GM12865 (cell line): ENCODE data around the gene RCAN2.
A peak's percentile ranks its signal among the peaks of the same experiment; 100 is the strongest.

ENCODE experiments used
- DNase-seq: peaks from one replicate; pipeline ENCODE4 v3.0.0; 2010; ENCODE audit warnings: low read depth
- H3K4me3 ChIP-seq: 2 replicates; pipeline ENCODE4 v1.5.1; 2011; ENCODE audit warnings: mild to moderate bottlenecking, low read depth, low read length, control low read depth
- CTCF ChIP-seq: IDR thresholded peaks from 2 replicates; pipeline ENCODE4 v1.5.1; 2011; ENCODE audit warnings: low read length, control low read depth, low read depth, inconsistent platforms; ENCODE audit not compliant: insufficient read depth; ENCODE audit errors: missing control alignments

The RCAN2 gene

GRCh38 chr6:46420921-46421638 lies 70.2 kb downstream of the RCAN2 start:
- H3K4me3 ChIP-seq = no peak overlapping the region
- DNase-seq = no peak
- TF ChIP-seq CTCF = no peak

GRCh38 chr6:46419576-46420002 lies 71.7 kb downstream of the RCAN2 start:
- H3K4me3 ChIP-seq = no peak overlapping the region
- peak; percentile 48 for TF ChIP-seq CTCF
- peak; percentile 64 for DNase-seq

- no peak overlapping the region for H3K4me3 ChIP-seq
- no peak for DNase-seq
- no peak for TF ChIP-seq CTCF
Measured at GRCh38 chr6:46414398-46414797, 76.9 kb downstream of the RCAN2 start.

GRCh38 chr6:46412662-46413061 lies 78.6 kb downstream of the RCAN2 start:
- TF ChIP-seq CTCF = no peak
- DNase-seq = no peak
- H3K4me3 ChIP-seq = no peak overlapping the region

- no peak overlapping the region for H3K4me3 ChIP-seq
- no peak for DNase-seq
- no peak for TF ChIP-seq CTCF
Measured at GRCh38 chr6:46411456-46412197, 79.6 kb downstream of the RCAN2 start.

- TF ChIP-seq CTCF = peak; percentile 59
- no peak overlapping the region for H3K4me3 ChIP-seq
- DNase-seq = peak; percentile 57
Measured at GRCh38 chr6:46410334-46410953, 80.8 kb downstream of the RCAN2 start.
